22Rv1 (cell line): Measurements from ENCODE around the gene SLC6A5.

Experiments used
- ZFX ChIP-seq: fragments of 450-650 bp; IDR thresholded peaks from 2 replicates; pipeline ENCODE4 v1.6.1; 2017; ENCODE audit warnings: antibody characterized with exemption, borderline replicate concordance
- TF ChIP-seq, protein P1 (sequence below): fragments of 450-650 bp; IDR thresholded peaks from 2 replicates; pipeline ENCODE4 v1.5.1; 2017; ENCODE audit warnings: mild to moderate bottlenecking

DNA sequence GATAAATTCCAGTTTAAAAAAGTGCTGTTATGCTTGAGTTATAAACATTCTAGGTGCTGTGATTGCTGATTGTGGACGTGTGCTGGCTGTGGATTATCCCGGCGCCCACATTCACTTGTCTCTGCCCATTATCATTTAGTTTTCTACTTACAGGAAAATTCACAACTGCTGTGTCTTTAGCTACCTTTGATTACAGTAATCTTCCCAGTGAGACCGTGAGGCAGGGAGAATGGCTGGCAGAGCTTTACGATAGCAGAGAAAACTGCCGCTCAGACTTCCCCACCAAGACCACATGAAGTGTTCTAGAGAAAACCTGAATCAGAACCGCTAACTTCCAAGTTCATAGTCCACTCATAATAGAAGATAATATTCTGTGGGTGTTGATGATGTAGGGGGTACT lies 35.4 kb downstream of the SLC6A5 start:
- TF ChIP-seq, protein P1, sequence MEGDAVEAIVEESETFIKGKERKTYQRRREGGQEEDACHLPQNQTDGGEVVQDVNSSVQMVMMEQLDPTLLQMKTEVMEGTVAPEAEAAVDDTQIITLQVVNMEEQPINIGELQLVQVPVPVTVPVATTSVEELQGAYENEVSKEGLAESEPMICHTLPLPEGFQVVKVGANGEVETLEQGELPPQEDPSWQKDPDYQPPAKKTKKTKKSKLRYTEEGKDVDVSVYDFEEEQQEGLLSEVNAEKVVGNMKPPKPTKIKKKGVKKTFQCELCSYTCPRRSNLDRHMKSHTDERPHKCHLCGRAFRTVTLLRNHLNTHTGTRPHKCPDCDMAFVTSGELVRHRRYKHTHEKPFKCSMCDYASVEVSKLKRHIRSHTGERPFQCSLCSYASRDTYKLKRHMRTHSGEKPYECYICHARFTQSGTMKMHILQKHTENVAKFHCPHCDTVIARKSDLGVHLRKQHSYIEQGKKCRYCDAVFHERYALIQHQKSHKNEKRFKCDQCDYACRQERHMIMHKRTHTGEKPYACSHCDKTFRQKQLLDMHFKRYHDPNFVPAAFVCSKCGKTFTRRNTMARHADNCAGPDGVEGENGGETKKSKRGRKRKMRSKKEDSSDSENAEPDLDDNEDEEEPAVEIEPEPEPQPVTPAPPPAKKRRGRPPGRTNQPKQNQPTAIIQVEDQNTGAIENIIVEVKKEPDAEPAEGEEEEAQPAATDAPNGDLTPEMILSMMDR, result no peak
- TF ChIP-seq ZFX, result no peak
